GM12865 (cell line): ENCODE results near the gene FOXP2.

Source experiments
- DNase-seq: peaks from one replicate; pipeline ENCODE4 v3.0.0; 2010; ENCODE audit warnings: low read depth
- H3K4me3 ChIP-seq: 2 replicates; pipeline ENCODE4 v1.5.1; 2011; ENCODE audit warnings: mild to moderate bottlenecking, low read depth, low read length, control low read depth
- TF ChIP-seq, protein P1 (sequence below): IDR thresholded peaks from 2 replicates; pipeline ENCODE4 v1.5.1; 2011; ENCODE audit warnings: low read length, control low read depth, low read depth, inconsistent platforms; ENCODE audit not compliant: insufficient read depth; ENCODE audit errors: missing control alignments

Gene FOXP2

DNA sequence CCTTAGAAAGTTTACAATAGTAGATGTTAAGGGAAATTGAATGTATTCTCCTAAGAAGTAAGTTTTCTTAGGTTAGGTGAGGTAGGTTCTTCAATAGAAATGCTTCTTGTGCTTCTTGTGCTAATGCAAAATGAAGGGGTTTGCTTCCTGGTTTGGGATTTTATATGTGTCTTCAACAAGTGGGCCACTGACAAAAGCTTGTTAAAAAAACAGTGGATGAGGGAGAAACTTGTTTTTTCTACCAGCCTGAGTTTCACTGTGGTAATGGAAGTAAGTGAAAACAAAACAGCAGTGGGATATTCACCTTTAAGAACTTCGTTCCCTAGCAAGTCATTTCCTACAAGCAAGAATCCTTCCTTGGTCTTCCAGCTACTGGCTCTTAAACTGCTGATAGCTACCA, 107.5 kb downstream of the FOXP2 start:
- DNase-seq, result no peak
- TF ChIP-seq, protein P1, sequence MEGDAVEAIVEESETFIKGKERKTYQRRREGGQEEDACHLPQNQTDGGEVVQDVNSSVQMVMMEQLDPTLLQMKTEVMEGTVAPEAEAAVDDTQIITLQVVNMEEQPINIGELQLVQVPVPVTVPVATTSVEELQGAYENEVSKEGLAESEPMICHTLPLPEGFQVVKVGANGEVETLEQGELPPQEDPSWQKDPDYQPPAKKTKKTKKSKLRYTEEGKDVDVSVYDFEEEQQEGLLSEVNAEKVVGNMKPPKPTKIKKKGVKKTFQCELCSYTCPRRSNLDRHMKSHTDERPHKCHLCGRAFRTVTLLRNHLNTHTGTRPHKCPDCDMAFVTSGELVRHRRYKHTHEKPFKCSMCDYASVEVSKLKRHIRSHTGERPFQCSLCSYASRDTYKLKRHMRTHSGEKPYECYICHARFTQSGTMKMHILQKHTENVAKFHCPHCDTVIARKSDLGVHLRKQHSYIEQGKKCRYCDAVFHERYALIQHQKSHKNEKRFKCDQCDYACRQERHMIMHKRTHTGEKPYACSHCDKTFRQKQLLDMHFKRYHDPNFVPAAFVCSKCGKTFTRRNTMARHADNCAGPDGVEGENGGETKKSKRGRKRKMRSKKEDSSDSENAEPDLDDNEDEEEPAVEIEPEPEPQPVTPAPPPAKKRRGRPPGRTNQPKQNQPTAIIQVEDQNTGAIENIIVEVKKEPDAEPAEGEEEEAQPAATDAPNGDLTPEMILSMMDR, result no peak
- no peak overlapping the region for H3K4me3 ChIP-seq

DNA sequence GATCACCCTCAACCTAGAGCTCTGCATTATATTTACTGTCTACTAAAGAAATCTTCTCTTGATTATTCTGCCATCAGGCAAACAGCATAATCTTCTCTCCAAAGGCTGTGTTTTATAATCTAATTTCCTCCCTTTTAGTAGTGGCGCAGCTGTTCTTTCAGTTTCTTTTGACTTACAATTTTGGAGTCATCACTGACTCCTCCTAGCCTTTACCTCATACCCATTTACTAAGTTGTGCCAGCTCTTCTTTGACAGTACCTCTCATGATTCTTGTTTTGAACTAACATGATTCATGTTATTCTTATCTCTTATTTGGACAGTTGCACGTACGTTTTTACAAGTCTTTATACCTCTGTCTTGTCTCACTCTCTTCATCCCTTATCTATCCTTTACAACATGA, 113.0 kb downstream of the FOXP2 start:
- no peak for DNase-seq
- H3K4me3 ChIP-seq, result no peak overlapping the region
- TF ChIP-seq, protein P1, result no peak

DNA sequence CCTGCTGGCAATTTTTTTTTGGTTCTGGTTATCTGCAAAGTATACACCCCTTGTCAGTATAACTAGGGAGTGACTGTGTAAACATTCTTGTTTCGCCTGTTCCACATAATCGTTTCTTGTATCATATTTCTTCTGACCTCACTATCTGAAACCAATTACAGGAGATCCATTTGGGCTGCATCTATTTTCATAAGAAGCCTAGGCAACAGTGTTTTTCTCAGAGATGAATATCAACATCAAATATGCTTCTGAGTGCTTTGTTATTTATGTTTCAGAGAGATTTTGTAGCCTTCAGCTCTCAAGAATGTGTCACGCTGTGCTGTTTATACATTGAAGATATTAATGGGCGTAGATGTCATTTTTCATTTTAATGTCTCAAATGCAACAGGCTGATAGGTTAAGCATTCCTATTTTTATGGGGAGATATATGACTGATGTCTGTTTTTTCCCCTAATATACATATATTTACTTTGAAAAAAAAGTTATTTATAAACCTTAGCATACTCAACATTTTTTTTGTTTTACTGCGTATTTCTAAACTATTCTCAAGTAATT, 115.5 kb downstream of the FOXP2 start:
- no peak overlapping the region for H3K4me3 ChIP-seq
- TF ChIP-seq, protein P1, result no peak
- DNase-seq, result no peak

DNA sequence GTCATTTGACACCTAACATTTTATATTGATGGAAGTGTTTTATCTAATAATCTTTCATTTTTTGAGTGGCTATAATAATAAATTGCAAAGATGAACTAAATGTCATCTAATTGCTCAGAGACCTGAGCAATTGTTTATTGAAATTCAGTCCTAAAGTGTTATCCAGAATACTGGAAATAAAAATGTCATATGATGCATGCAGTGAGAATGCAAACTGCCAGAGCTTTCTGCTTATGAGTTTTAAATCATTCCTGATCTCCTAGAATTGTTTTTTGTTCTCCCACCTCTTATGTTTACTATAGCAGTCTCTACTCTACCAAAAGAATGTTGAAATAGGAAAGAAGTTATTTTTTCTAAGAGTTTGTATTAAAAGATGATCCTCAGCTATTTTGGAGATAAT, 116.7 kb downstream of the FOXP2 start:
- no peak overlapping the region for H3K4me3 ChIP-seq
- TF ChIP-seq, protein P1, result no peak

DNA sequence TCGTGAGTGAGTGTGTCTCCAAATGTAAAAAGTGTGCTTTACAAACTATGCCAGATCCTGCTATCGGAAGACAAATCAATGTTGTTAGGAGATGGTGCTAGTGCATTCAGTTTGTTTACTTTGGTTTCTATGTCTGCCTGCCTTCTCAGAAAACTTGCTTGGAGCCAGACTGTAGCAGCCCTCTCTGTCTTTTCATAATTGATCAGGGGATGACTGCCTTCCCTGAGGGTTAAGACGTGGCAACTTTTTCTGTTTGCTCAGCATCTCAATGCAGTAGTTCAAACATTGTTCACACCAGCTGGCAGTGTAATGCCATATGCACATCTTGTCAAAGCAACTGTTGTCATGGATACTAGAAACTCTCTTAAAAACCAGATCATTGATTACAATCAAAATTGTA, 118.5 kb downstream of the FOXP2 start:
- DNase-seq, result no peak
- H3K4me3 ChIP-seq, result no peak overlapping the region
- TF ChIP-seq, protein P1, result no peak

More for the DNA sequence above, 116.7 kb downstream of the FOXP2 start:
- no peak for DNase-seq

DNA sequence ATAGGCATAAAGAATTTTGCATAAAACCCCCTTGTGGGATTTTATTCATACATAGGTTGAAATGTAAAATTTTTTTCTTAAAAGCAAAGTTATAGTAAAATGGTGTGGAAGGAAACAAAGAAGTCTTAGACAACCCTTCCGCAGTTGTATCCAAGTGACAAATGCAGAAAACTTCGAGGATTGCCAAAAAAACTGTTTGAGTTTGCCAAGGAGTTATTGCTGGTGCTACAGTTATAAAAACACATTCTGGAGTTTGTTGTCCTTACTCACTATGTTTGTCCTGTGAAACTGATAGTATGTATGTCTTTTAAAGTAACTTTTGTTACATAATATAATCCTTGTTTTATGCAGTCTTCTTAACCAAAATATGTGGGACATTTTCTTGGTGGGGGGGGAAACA, 120.3 kb downstream of the FOXP2 start:
- H3K4me3 ChIP-seq, result no peak overlapping the region
- DNase-seq, result no peak
- TF ChIP-seq, protein P1, result no peak

DNA sequence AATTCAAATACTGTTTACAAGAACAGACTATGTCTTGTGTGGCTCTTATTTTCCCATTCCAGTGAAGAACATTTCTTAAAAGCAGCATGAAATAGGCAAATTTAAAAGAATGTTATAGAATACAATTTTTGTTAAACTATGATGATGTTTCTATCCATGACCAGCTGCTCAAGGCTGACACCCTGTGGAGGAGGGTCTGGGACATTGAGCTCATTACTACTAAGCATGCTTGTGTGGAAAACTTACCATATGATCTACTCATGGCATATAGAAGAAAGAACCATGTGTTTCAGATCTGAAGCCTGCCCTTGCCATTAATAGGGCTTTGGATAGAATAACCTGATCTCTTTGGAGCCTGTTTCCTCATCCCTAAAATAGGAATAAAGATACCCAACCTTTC, 125.0 kb downstream of the FOXP2 start:
- no peak overlapping the region for H3K4me3 ChIP-seq
- TF ChIP-seq, protein P1, result peak; percentile 8
- DNase-seq, result peak; percentile 29
